ENCODE measurements around the gene ANO8.

DNA sequence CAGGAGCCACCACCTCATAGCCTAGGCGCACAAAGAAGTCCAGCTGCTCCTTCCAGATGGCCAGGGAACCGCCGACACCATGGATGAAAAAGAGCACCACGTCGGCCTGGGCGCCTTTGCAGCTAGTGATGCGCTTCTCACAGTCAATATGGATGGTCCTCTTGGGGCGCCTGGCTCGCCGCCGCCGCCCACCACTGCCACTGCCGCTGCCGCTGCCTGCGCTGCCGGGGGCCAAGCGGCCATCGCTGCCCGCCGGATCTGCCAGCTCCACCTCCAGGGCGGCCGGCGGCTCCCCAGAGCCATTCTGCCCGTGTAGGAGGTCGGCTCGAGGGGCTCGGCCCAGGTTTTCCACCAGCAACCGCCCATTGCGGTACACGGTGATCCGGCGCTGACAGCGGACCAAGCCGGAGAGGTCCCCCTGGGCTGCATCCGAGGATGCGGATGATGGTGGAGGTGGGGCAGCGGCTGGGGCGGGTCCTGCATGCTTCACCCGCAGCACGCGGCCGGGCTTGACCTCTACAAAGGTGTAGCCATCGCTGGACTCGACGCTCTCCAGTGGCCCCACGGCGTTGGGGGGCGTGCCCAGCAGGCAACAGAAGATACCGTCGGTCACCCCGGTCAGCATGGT is 33.5 kb downstream of the ANO8 start:
- TF ChIP-seq, protein P1, sequence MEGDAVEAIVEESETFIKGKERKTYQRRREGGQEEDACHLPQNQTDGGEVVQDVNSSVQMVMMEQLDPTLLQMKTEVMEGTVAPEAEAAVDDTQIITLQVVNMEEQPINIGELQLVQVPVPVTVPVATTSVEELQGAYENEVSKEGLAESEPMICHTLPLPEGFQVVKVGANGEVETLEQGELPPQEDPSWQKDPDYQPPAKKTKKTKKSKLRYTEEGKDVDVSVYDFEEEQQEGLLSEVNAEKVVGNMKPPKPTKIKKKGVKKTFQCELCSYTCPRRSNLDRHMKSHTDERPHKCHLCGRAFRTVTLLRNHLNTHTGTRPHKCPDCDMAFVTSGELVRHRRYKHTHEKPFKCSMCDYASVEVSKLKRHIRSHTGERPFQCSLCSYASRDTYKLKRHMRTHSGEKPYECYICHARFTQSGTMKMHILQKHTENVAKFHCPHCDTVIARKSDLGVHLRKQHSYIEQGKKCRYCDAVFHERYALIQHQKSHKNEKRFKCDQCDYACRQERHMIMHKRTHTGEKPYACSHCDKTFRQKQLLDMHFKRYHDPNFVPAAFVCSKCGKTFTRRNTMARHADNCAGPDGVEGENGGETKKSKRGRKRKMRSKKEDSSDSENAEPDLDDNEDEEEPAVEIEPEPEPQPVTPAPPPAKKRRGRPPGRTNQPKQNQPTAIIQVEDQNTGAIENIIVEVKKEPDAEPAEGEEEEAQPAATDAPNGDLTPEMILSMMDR (IDR thresholded peaks at IDR 0.05), result no peak
- no peak for TF ChIP-seq EZH2 (IDR thresholded peaks at IDR 0.05; ENCODE audit: borderline replicate concordance, insufficient read depth, low read depth, low read length, poor library complexity, severe bottlenecking)

Measured in B cell (primary cell).